H1 (cell line): Measurements from ENCODE around the gene CFAP97D1. TPM values are rescaled to one million over a fixed set of nuclear protein-coding genes. Genes with fewer than 3 reads are reported as not detected.

Source experiments
- BACH1 ChIP-seq: IDR thresholded peaks from 2 replicates; pipeline ENCODE4 v1.6.1; 2012; ENCODE audit warnings: low read length, improper control_type of control experiment
- HDAC2 ChIP-seq, 2 experiments: fragments of 300-600 bp in 1 of 2; sonication (generic) in 1 of 2; IDR thresholded peaks; 2 replicates each; pipeline ENCODE4 v1.6.1; 2011 to 2012; ENCODE audit warnings: low read depth in 2 of 2, low read length in 2 of 2, mild to moderate bottlenecking in 2 of 2, moderate library complexity in 2 of 2, borderline replicate concordance in 1 of 2, inconsistent platforms in 1 of 2
- JUN ChIP-seq: IDR thresholded peaks from 2 replicates; pipeline ENCODE4 v1.6.1; 2011; ENCODE audit warnings: low read depth, mild to moderate bottlenecking, improper control_type of control experiment, low read length
- RFX5 ChIP-seq: IDR thresholded peaks from 2 replicates; pipeline ENCODE4 v1.6.1; 2011; ENCODE audit warnings: low read depth, low read length, improper control_type of control experiment, borderline replicate concordance
- RNF2 ChIP-seq: fragments of 200-900, 300-1000 bp; sonication (generic); IDR thresholded peaks from 2 replicates; pipeline ENCODE4 v1.7.1; 2016; ENCODE audit warnings: borderline replicate concordance, low read depth, mild to moderate bottlenecking, antibody characterized with exemption, low read length; ENCODE audit not compliant: poor library complexity, severe bottlenecking; ENCODE audit errors: missing control alignments
- SIX5 ChIP-seq: IDR thresholded peaks from 2 replicates; pipeline ENCODE4 v1.6.1; 2011; ENCODE audit warnings: mild to moderate bottlenecking, low read depth, low read length
- TAF7 ChIP-seq: optimal IDR thresholded peaks from 2 replicates; pipeline ENCODE3; 2011; ENCODE audit warnings: low read depth, mild to moderate bottlenecking, inconsistent platforms, low read length, moderate library complexity, borderline replicate concordance
- polyA plus RNA-seq, 7 experiments: library from polyadenylated mRNA; depleted of rRNA in 3 of 7; stranded (reverse) in 5 of 7; unstranded in 2 of 7; fragments of >200 nt in 5 of 7; fragments of 200-250 nt in 2 of 7; gene quantifications; 1 replicate in 5 of 7; 2 replicates in 1 of 7; 4 replicates in 1 of 7; pipeline versions ENCODE4 v1.2.1 to v1.2.3, GENCODE V29; 2011 to 2013; ENCODE audit warnings: missing spikeins in 2 of 7, mixed read lengths in 2 of 7
- total RNA-seq: library from RNA; stranded (reverse); fragmentation: NEBNext Ultra II Directional; extraction: Animal tissue kit (Norgen Biotek cat#: 25700); gene quantifications from 2 replicates; pipeline ENCODE4 v1.2.1, GENCODE V29; 2021
- TF ChIP-seq, protein P1 (sequence below): fragments of 300-600 bp; sonication (generic); IDR thresholded peaks from 2 replicates; pipeline ENCODE4 v1.7.1; 2012; ENCODE audit warnings: low read length, moderate library complexity, mild to moderate bottlenecking, inconsistent platforms; ENCODE audit not compliant: insufficient replicate concordance
- TF ChIP-seq, protein P2 (sequence below): IDR thresholded peaks from 2 replicates; pipeline ENCODE4 v1.6.1; 2012; ENCODE audit warnings: inconsistent platforms

The CFAP97D1 gene
- total and polyA plus RNA-seq, 2 of the 8 experiments (the other 6 are each of a cell fraction or from before 2014, with no cell fraction given) = 0.02 to 0.07 TPM

DNA sequence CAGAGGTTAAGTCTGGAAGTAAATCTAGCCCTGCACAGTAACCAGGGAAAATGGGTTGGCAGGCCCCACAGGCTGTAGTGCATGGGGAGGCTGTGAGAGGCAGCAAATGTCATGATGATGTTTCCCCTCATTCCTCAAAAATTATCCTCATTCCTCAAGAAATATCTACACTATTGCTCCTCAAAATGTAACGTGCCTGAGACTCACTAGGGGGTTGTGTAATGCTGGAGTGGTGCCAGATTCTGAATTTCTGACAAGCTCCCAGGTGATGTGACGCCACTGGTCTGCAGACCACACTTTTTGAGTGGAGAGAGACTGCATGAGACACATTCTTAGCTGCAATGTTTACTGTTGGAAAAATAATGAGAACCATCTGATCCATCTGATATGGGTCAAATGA is 53.9 kb downstream of the CFAP97D1 start (continued):
- TF ChIP-seq, protein P1, sequence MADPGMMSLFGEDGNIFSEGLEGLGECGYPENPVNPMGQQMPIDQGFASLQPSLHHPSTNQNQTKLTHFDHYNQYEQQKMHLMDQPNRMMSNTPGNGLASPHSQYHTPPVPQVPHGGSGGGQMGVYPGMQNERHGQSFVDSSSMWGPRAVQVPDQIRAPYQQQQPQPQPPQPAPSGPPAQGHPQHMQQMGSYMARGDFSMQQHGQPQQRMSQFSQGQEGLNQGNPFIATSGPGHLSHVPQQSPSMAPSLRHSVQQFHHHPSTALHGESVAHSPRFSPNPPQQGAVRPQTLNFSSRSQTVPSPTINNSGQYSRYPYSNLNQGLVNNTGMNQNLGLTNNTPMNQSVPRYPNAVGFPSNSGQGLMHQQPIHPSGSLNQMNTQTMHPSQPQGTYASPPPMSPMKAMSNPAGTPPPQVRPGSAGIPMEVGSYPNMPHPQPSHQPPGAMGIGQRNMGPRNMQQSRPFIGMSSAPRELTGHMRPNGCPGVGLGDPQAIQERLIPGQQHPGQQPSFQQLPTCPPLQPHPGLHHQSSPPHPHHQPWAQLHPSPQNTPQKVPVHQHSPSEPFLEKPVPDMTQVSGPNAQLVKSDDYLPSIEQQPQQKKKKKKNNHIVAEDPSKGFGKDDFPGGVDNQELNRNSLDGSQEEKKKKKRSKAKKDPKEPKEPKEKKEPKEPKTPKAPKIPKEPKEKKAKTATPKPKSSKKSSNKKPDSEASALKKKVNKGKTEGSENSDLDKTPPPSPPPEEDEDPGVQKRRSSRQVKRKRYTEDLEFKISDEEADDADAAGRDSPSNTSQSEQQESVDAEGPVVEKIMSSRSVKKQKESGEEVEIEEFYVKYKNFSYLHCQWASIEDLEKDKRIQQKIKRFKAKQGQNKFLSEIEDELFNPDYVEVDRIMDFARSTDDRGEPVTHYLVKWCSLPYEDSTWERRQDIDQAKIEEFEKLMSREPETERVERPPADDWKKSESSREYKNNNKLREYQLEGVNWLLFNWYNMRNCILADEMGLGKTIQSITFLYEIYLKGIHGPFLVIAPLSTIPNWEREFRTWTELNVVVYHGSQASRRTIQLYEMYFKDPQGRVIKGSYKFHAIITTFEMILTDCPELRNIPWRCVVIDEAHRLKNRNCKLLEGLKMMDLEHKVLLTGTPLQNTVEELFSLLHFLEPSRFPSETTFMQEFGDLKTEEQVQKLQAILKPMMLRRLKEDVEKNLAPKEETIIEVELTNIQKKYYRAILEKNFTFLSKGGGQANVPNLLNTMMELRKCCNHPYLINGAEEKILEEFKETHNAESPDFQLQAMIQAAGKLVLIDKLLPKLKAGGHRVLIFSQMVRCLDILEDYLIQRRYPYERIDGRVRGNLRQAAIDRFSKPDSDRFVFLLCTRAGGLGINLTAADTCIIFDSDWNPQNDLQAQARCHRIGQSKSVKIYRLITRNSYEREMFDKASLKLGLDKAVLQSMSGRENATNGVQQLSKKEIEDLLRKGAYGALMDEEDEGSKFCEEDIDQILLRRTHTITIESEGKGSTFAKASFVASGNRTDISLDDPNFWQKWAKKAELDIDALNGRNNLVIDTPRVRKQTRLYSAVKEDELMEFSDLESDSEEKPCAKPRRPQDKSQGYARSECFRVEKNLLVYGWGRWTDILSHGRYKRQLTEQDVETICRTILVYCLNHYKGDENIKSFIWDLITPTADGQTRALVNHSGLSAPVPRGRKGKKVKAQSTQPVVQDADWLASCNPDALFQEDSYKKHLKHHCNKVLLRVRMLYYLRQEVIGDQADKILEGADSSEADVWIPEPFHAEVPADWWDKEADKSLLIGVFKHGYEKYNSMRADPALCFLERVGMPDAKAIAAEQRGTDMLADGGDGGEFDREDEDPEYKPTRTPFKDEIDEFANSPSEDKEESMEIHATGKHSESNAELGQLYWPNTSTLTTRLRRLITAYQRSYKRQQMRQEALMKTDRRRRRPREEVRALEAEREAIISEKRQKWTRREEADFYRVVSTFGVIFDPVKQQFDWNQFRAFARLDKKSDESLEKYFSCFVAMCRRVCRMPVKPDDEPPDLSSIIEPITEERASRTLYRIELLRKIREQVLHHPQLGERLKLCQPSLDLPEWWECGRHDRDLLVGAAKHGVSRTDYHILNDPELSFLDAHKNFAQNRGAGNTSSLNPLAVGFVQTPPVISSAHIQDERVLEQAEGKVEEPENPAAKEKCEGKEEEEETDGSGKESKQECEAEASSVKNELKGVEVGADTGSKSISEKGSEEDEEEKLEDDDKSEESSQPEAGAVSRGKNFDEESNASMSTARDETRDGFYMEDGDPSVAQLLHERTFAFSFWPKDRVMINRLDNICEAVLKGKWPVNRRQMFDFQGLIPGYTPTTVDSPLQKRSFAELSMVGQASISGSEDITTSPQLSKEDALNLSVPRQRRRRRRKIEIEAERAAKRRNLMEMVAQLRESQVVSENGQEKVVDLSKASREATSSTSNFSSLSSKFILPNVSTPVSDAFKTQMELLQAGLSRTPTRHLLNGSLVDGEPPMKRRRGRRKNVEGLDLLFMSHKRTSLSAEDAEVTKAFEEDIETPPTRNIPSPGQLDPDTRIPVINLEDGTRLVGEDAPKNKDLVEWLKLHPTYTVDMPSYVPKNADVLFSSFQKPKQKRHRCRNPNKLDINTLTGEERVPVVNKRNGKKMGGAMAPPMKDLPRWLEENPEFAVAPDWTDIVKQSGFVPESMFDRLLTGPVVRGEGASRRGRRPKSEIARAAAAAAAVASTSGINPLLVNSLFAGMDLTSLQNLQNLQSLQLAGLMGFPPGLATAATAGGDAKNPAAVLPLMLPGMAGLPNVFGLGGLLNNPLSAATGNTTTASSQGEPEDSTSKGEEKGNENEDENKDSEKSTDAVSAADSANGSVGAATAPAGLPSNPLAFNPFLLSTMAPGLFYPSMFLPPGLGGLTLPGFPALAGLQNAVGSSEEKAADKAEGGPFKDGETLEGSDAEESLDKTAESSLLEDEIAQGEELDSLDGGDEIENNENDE = no peak
- TF ChIP-seq SIX5 (no peak), RFX5 (no peak), RNF2 (no peak), TAF7 (no peak), HDAC2 (IDR thresholded peaks at IDR 0.05; ENCODE audit: borderline replicate concordance in 1 of 2, low read depth in 2 of 2, low read length in 2 of 2) (no peak), BACH1 (no peak), JUN (no peak)
- TF ChIP-seq, protein P2, sequence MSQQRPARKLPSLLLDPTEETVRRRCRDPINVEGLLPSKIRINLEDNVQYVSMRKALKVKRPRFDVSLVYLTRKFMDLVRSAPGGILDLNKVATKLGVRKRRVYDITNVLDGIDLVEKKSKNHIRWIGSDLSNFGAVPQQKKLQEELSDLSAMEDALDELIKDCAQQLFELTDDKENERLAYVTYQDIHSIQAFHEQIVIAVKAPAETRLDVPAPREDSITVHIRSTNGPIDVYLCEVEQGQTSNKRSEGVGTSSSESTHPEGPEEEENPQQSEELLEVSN = no peak
